ENCODE data around the gene SPECC1L.

Gene SPECC1L

GRCh38 chr22:24401931-24402367 is 131.3 kb downstream of the SPECC1L start:
- no peak for DNase-seq

- no peak for DNase-seq
Observed at GRCh38 chr22:24402460-24403192, 132.0 kb downstream of the SPECC1L start.

GRCh38 chr22:24403346-24403745 is 132.7 kb downstream of the SPECC1L start:
- DNase-seq = no peak

GRCh38 chr22:24404561-24405275 is 134.1 kb downstream of the SPECC1L start:
- DNase-seq = no peak

- DNase-seq = no peak
Observed at GRCh38 chr22:24405631-24406321, 135.1 kb downstream of the SPECC1L start.

- DNase-seq = no peak
Observed at GRCh38 chr22:24406322-24407277, 136.0 kb downstream of the SPECC1L start.

- no peak for DNase-seq
Observed at GRCh38 chr22:24407278-24407665, 136.6 kb downstream of the SPECC1L start.

GRCh38 chr22:24407884-24408283 is 137.3 kb downstream of the SPECC1L start:
- DNase-seq = no peak

- DNase-seq = no peak
Observed at GRCh38 chr22:24408630-24409029, 138.0 kb downstream of the SPECC1L start.

GRCh38 chr22:24409707-24410106 is 139.1 kb downstream of the SPECC1L start:
- no peak for DNase-seq

GRCh38 chr22:24410110-24410856 is 139.7 kb downstream of the SPECC1L start:
- peak; percentile 48 for DNase-seq

- no peak for DNase-seq
Observed at GRCh38 chr22:24411256-24412004, 140.8 kb downstream of the SPECC1L start.

- no peak for DNase-seq
Observed at GRCh38 chr22:24412274-24412673, 141.6 kb downstream of the SPECC1L start.

GRCh38 chr22:24413271-24413670 is 142.6 kb downstream of the SPECC1L start:
- DNase-seq = no peak

GRCh38 chr22:24413736-24414385 is 143.2 kb downstream of the SPECC1L start:
- DNase-seq = no peak

- no peak for DNase-seq
Observed at GRCh38 chr22:24414523-24414922, 143.9 kb downstream of the SPECC1L start.

GRCh38 chr22:24414984-24415945 is 144.6 kb downstream of the SPECC1L start:
- DNase-seq = no peak

- DNase-seq = no peak
Observed at GRCh38 chr22:24416095-24416494, 145.5 kb downstream of the SPECC1L start.

- DNase-seq = no peak
Observed at GRCh38 chr22:24416611-24417010, 146.0 kb downstream of the SPECC1L start.

All from CD4-positive, alpha-beta T cell treated with Interleukin-4 for 4 hours (primary cell).